Urothelium cell line (cell line): ENCODE results near the gene SRXN1.
"Not testable (repeated sequence)": the region's sequence is repeated elsewhere in the genome, so short reads cannot be mapped to it uniquely, and the experiment has no call there.

Experiments used
- DNase-seq: peaks from one replicate; pipeline ENCODE4 v3.0.0; 2011; ENCODE audit warnings: low spot score, mixed read lengths
- FAIRE-seq: peaks from 2 replicates; lab custom pipeline; 2011; peaks lifted over from hg19 to GRCh38; lab: Jason Lieb, UNC

Gene SRXN1

DNA sequence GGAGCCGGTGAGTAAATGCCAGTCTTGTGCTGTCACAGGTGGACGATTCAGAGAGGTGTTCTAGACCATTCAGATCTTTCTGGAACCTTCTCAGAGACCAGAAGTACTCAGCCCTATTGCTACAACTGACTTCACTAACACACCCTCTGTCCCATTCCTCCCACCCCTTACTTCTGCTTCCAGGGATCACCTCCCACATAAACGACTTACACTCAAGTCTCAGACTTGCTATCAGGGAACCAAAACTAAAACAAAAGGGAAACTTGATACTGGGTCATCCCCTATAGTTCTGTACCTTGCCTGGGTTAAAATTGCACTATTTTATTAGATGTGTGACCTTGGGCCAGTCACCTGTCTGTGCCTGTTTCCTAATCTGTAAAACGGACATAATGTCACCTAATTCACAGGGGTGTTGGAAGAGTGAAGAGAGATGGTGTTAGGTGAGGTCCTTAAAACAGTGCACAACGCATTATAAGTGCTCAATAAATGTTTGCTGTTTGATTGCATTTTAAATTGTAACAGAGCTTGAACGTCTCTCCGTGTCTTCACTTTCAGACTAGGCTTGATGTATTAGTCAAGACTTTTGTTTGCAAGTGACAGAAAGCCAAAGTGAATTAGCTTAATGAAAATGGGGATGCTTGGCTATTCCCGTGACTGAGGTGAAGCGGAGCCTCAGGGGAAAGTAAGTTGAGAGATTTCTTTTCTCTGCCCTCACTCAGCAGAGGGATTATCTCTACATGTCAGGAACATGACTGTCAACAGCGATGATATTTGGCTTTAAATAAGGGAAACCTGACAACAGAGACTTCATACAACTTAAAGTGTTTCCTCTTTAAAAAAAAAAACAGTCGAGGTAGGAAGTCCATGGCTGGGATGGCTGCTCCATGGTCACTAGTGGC, 3.0 kb upstream of the SRXN1 start:
- FAIRE-seq (no peak), DNase-seq (no peak)

DNA sequence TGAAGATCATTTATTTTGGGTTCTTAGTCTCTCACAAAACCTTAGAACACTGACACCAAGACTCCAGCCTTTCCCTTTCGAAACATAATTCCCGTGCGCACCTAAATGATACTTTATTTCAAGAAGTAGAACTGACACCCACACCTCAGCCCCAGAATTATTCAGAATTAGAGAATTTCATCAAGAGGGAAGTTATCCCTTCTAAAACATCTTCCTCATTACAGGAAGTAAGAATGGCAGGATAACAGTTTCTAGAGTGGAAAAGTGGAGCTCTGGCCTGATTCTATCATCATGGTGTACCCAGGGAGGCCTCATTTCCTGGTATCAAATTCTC, 1.4 kb upstream of the SRXN1 start:
- FAIRE-seq, result no peak
- DNase-seq, result no peak

DNA sequence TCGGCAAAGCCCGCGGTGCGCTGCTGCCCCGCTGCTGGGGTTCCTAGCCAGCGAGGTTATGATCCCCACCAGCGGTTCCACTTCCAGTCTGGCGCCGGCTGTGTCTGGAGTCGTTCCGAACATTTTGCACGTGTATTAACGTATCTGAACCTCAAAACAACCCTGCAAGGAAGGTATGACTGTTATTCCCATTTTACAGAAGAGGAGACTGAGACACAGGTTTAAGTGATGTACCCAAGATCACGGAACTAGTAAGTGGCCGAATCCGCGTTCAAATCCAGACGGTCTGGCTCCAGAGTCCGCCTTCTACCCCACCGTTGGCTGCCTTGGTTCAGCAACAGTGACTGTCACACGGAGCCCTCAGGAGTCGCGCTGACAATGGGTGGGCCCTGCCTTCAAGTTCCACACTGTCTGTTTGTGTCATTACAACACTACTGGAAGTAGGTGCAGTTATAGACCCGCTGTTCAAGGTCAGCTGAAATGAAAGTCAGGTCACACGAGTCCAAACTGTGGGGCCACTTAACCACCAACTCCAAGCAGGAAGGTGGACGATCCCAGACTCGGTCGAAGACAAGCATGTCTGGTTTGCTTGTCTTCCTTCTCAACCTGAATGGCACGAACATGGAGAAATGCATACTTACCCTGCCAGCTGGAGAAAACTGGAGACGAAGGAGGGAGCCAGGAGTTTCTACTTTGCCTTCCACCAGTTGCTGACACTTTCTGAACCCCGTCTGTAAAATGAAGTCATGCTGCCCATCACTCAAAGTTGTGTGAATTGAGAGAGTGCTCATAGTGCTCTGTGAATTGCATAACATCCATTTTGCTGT, 803 bp upstream of the SRXN1 start:
- DNase-seq, result no peak
- no peak for FAIRE-seq

DNA sequence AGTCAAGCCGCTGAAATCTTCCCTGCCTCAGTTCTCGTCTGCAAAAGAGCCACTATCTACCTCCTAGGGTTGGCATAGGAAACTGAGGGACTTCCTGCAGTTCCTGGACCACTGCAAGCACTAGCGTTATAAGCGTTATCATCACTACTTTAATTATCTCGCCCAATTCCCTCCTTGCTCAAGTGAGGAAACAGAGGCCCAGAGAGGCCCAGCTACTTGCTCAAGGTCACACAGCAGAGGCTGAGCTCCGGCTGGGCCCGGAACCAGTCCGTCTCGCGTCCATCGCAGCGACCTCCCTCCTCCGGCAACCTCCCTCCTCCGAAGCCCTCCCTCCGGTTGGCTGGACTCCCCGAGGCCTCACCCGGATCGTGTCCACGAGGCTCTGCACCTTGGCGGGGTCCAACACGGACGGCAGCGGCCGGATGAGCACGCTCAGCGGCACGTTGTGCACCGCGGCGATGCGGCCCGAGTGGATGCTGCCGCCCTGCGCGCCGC, 338 bp downstream of the SRXN1 start:
- DNase-seq (no peak), FAIRE-seq (no peak)

DNA sequence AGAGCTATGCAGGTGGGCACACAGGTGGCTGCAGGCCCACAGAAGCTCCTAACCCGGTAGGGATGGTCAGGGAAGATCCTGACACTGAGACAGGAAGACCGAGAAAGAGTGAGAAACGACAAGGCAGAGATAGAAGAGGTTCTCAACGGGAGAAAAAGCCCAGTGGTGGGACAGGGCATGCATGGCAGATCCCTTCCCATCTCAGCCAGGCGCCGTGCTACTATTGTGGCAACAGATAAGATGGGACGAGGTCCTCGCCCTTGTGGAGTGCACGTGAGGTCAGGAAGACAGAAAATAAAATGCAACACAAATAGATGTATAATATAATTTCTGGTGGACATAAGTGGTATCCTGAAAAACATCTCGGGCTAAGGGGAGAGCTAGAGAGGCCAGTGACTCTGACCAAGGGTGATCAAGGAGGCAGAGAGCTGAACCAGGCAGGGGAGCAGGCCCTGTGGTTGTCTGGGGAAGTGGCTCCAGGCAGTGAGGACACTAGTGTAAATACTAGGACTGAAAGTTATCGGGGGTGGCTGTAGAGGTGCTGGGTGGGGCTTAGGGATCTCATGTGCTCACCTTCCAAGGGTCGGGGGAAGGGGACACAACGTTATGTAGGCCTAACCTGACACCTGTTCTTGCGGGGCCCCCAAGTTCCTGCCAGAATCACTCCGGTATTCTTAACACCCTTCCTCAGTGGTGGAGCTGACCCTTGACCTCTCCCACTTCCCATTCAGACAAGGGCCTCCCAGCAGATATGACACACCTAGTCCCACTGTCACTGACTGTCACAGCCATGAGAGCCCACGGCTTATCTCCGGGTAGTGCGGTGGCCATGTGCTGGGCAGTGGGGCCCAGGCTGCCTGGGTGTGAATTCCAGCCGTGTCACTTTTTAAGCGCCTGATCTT, 1.0 kb downstream of the SRXN1 start:
- no peak for FAIRE-seq
- no peak for DNase-seq

DNA sequence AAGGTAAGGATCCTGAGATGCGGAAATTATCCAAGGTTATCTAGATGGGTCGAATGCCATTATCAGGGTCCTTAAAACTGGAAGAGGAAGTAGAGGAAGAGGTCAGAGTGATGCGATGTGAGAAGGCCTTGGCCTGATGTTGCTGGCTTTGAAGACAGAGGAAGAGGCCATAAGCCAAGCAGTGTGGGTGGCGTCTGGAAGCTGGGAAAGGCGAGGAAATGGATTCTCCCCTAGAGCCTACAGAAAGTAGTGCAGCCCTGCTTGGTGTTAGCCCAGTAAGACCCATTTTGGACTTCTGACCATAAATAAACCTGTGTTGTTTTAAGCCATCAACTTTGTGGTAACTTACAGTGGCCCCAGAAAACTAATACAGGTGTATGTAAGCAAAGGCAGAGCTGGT, 2.0 kb downstream of the SRXN1 start:
- DNase-seq (no peak), FAIRE-seq (no peak)

DNA sequence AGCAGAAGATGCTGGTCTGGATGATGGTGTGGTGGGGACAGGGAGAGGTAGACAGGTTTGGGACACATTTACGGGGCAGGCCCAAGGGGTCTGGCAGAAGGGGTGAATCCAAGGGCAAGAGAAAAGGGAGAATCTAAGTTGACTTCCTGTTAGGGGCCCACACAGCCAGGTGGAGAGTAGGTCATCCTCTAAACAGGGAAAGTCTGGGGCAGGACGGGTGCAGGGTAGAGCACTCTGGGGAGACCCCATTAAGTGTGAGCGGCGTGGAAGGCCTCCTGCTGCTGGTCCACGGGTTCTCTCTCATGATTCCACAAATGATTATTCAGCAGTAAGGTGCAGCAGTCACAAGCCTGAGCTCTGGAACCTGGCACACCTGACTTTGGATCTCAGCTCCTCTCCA, 2.7 kb downstream of the SRXN1 start:
- DNase-seq, result no peak
- no peak for FAIRE-seq

DNA sequence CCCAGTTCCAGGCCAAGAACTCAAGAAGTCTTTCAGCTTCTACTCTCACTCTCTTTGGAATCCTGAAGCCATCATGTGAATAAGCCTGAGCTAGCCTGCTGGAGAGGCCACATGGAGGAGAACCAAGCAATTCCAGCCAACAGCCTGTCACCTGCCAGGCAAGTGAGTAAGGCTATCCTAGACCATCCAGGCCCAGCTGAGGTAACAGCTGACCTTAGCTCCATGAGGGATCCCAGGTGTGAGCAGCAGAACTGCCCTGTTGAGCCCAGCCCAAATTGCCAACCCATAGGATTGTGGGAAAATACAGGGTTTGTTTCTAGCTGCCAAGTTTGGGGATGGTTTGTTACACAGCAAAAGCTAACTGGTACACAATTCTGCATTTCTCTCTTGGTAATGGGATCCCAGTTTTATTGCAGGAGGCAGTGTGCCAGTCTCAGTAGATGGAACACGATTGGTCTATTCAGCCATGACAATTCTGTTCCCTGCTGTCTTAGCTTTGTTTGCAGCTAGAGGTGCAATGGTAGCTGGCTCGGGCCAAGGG, 5.5 kb downstream of the SRXN1 start:
- no peak for DNase-seq
- FAIRE-seq, result no peak

DNA sequence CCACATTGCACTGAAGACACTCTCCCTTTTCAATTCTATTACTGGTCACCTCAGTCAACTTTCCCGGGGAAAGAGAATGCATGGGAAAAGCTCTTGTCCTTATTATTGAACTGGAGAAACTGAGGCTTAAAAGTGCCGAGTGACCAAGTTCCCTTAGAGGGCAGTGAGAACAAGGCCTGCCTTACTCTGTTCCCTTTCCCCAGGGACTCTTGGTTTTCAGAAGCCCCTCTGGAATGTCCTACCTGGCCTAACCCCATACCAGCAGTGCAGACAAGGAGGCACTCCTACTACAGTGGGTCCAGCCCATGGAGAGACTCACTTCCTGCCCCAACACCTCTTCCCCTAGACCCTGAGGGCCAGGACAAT, 6.1 kb downstream of the SRXN1 start:
- no peak for FAIRE-seq
- DNase-seq, result no peak

DNA sequence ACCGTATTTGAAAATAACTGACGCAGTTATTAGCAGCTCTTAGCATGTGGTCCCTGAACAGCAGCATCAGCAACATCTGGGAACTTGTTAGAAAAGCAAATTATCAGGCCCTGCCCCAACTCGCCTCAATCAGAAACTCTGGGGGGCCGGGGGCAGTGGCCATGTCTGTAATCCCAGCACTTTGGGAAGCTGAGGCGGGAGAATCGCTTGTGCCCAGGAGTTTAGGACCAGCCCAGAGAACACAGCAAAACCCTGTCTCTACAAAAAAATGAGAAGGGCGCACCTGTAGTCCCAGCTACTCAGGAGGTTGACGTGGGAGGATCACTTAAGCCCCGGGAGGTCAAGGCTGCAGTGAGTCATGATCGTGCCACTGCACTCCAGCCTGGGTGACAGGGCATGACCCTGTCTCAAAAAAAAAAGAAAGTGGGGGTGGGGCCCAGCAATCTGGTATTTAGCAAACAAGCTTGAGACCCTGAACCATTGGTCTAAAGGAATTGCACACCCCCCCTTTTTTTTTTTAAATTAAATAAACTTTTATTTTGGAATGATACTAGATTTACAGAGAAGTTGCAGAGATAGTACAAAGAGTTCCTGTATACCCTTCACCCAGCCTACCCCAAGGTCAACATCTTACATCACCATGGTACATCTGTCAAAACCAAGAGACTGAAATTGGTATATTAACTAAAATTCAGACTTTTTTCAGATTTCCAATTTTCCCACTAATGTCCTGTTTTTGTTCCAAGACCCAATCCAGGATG, 6.7 kb downstream of the SRXN1 start:
- no peak for FAIRE-seq
- no peak for DNase-seq

DNA sequence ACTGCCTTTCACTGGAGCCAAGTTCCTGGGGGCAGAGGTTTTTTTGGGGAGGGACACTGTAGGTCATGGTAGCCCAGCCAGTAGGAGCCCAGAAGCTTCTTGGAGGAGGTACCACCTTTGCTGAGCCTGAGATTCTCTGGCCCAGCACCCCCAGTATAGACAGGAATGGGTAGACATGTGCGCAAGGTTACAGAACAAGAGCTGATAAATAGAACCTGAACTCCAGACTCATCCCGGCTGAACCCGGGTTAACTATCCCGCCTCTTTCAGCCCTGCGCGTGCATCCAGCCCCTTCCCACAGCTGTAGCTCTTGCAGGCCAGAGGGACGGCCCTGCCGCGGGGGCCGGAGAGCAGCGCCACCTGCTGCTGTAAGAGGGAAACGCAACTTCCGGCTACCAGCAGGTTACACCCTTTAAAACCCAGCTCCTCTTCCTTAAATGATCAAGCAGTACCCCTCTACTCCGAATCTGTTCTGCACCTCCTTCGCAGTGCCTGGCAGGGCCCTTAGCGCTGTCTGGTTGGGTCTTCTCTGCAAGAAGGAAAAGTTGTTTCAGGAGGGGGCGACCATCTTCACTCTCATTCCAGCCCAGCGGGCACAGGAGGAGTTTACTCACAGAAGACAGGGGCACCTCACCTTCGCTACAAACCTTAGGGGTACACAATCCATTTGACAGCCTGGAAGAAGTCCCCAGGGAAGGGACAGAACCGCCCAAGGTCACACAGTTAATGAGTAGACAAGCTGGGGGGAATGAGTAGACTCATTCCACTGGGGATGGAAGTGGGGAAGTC, 7.5 kb downstream of the SRXN1 start:
- peak; percentile 20 for FAIRE-seq
- peak; percentile 83 for DNase-seq

DNA sequence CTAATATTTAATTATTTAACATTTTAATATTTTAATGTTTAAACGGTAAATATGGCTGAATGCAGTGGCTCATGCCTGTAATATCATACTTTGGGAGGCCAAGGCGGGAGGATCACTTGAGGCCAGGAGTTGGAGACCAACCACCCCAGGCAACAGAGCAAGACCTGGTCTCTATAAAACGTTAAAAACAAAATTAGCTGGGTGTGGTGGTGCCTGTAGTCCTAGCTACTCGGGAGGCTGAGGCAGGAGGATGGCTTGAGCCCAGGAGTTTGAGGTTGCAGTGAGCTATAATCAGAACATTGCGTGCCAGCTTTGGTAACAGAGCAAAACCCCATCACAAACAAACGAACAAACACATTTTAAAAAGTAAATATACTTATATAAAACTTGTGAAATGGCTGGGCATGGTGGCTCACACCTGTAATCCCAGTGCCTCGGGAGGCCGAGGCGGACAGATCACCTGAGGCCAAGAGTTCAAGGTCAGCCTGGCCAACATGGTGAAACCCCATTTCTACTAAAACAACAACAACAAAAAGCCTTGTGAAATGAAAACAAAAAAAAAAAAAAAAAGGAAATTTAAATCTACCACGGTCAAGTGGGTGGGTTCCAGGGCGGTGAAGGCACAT, 8.2 kb downstream of the SRXN1 start:
- DNase-seq (no peak), FAIRE-seq (no peak)

DNA sequence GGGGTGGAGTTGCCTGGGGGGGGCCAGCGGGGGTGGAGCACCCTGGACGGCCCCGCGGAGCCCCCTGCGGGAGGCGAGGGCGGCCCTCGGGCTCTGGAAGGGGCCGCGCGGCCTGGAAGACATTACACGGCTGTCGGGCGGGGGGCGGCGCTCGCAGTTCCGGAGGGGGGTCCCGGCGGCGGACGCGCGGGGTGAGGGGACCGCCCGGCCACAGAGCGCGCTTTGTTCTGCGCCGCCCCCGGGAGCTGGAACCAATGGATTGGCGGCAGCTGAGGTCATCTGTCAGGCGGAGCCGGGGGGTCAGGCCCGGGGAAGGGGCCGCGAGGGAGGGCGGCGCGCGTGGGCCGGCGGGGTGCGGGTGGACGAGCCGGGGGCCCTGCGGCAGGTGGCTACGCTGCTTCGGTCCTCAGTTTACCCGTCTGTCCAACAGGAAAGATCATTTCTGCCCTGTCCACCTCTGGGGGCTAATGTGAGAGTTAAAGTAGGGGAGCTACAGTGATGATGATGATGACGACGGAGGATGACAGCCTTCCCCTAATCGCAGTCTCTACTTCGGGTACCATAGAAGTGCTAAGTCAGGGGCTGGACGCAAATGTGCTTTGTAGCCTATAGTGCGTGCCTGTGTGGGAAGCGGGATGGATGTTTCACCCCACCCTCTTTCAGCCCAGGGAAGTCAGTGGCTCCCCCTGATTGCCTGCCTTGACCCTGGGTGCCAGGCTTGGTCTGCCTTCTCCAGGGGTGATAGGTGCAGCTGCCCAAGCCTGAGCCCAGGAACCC, 10.4 kb downstream of the SRXN1 start:
- FAIRE-seq (no peak), DNase-seq (no peak)

DNA sequence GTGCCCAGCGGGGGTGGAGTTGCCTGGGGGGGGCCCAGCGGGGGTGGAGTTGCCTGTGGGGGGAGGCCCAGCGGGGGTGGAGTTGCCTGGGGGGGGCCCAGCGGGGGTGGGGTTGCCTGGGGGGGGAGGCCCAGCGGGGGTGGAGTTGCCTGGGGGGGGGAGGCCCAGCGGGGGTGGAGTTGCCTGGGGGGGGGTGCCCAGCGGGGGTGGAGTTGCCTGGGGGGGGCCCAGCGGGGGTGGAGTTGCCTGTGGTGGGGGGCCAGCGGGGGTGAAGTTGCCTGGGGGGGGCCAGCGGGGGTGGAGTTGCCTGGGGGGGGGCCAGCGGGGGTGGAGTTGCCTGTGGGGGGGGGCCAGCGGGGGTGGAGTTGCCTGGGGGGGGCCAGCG, 11.0 kb downstream of the SRXN1 start:
- DNase-seq, FAIRE-seq: not testable (repeated sequence)

DNA sequence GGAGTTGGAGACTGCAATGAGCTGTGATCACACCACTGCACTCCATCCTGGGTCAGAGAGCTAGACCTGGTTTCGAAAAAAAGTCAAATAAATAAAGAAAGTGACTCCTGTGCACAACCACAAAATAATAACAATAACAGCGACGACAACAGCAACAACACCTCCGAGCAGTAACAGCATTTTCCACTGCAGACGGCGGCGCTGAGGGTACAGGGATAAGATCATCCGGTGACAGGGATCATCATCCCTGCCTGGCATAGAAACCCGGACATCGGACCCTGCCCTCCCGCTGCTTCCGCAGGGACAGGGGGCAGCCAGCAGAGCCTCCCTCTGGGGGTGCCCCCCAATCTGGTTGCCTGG, 11.5 kb downstream of the SRXN1 start:
- peak; percentile 65 for DNase-seq
- FAIRE-seq, result no peak

DNA sequence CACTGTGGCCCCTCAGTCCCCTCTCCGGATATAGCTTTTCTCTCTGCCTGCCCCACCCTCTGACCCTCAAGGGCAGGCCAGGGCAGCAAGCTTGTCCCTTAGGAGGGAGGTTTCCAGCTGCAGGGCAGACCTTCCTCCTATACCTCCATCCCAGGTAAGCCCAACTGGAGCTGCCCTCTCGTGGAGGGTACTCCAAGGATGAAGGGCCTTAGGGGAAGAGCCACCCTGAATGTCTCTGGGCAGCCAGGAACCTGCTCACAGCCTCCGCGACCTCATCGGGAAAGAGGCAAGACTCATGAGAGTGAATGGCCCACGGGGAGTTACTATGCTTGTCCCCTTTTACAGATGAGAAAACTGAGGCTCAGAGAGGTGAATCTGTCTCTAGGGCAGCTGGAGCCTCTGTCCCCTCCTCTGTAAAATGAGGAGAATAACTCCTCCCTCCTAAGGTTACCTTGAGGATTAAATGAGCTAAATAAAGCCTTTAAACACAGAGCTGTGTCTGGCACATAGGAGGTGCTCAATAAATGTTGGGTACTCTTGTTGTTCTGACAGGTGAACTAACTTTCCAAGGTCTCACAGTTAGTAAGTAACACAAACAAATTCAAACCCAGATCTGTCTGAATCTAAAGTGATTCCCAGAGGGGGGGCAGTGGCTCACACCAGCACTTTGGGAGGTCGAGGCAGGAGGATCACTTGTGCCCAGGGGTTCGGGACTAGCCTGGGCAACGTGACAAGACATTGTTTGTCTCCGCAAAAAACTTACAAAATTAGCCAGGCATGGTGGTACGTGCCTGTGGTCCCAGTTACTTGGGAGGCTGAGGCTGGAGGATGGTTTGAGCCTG, 12.1 kb downstream of the SRXN1 start:
- DNase-seq (no peak), FAIRE-seq (peak; percentile 5)

DNA sequence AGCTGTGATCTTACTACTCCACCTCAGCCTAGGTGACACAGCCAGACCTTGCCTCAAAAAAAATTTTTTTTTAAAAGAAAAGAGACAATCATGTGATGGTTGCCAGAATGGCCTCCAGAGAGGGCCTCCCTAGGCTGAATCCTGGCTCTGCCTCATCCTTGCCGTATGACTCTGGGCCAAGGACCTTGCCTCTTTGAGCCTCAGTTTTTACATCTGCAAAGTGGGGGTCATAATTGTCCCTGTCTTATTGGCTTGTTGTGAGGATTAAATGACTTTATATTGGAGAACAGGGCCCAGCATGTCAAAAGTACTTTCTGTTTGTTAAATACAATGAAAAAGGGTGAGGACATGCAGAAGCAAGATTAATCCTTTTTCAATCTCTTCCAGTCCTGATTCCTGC, 14.4 kb downstream of the SRXN1 start:
- DNase-seq (no peak), FAIRE-seq (no peak)
